RWPE2 (cell line): ENCODE measurements around the gene CTBP1.

ENCODE experiments used
- ATAC-seq: fragments of 200-7000 bp; cut with Tn5 transposase; 3 replicates; pipeline ENCODE4 v1.9.1; 2021; ENCODE audit warnings: low read depth
- DNase-seq: peaks from one replicate; pipeline ENCODE4 v3.0.0-alpha.2; 2020; ENCODE audit warnings: low spot score
- H3K27ac ChIP-seq: fragments of 450-650 bp; 2 replicates; pipeline ENCODE4 v1.5.1; 2017; ENCODE audit warnings: mild to moderate bottlenecking; ENCODE audit not compliant: poor library complexity, severe bottlenecking
- H3K27me3 ChIP-seq: fragments of 250-450 bp; sonication (Bioruptor Pico); 2 replicates; pipeline ENCODE4 v1.5.1; 2021; ENCODE audit warnings: mild to moderate bottlenecking, moderate library complexity; ENCODE audit not compliant: insufficient read depth, poor library complexity, severe bottlenecking
- H3K36me3 ChIP-seq: fragments of 250-450 bp; sonication (Bioruptor Pico); 2 replicates; pipeline ENCODE4 v1.5.1; 2020; ENCODE audit warnings: low read depth, mild to moderate bottlenecking, moderate library complexity
- H3K4me1 ChIP-seq: fragments of 250-450 bp; sonication (Bioruptor Pico); 2 replicates; pipeline ENCODE4 v1.5.1; 2021; ENCODE audit warnings: mild to moderate bottlenecking, moderate library complexity; ENCODE audit not compliant: insufficient read depth, poor library complexity, severe bottlenecking
- H3K4me3 ChIP-seq: fragments of 250-450 bp; sonication (Bioruptor Pico); 2 replicates; pipeline ENCODE4 v1.5.1; 2021; ENCODE audit warnings: mild to moderate bottlenecking, moderate library complexity; ENCODE audit not compliant: severe bottlenecking
- H3K9me3 ChIP-seq: fragments of 250-450 bp; sonication (Bioruptor Pico); 2 replicates; pipeline ENCODE4 v1.5.1; 2021; ENCODE audit warnings: mild to moderate bottlenecking, moderate library complexity; ENCODE audit not compliant: severe bottlenecking
- CTCF ChIP-seq: fragments of 450-650 bp; IDR thresholded peaks from one replicate; pipeline ENCODE4 v1.5.1; 2017; ENCODE audit warnings: mild to moderate bottlenecking, moderate library complexity; ENCODE audit not compliant: poor library complexity, severe bottlenecking

Gene CTBP1

GRCh38 chr4:1276984-1277383 is 28.1 kb upstream of the CTBP1 start:
- no peaks in the 10 kb centered on the region for H3K4me1 ChIP-seq
- no peak overlapping the region for H3K4me3 ChIP-seq
- no peak for TF ChIP-seq CTCF
- no peaks in the 10 kb centered on the region for H3K36me3 ChIP-seq
- ATAC-seq (no peak), DNase-seq (no peak)
- no peaks in the 10 kb centered on the region for H3K27me3 ChIP-seq
- H3K27ac ChIP-seq, result no peak overlapping the region
- H3K9me3 ChIP-seq, result no peaks in the 10 kb centered on the region

GRCh38 chr4:1274871-1275270 is 25.9 kb upstream of the CTBP1 start:
- no peak for TF ChIP-seq CTCF
- no peaks in the 10 kb centered on the region for H3K4me1 ChIP-seq
- no peaks in the 10 kb centered on the region for H3K36me3 ChIP-seq
- no peaks in the 10 kb centered on the region for H3K9me3 ChIP-seq
- no peak for DNase-seq
- no peak for ATAC-seq
- H3K4me3 ChIP-seq, result no peak overlapping the region
- no peak overlapping the region for H3K27ac ChIP-seq
- H3K27me3 ChIP-seq, result no peaks in the 10 kb centered on the region

GRCh38 chr4:1271686-1272085 is 22.8 kb upstream of the CTBP1 start:
- TF ChIP-seq CTCF, result no peak
- ATAC-seq, result no peak
- H3K4me1 ChIP-seq, result no peaks in the 10 kb centered on the region
- no peaks in the 10 kb centered on the region for H3K9me3 ChIP-seq
- H3K4me3 ChIP-seq, result no peak overlapping the region
- H3K27ac ChIP-seq, result no peak overlapping the region
- no peak for DNase-seq
- no peaks in the 10 kb centered on the region for H3K36me3 ChIP-seq
- no peaks in the 10 kb centered on the region for H3K27me3 ChIP-seq

- no peaks in the 10 kb centered on the region for H3K27me3 ChIP-seq
- TF ChIP-seq CTCF, result no peak
- H3K4me1 ChIP-seq, result no peaks in the 10 kb centered on the region
- H3K4me3 ChIP-seq, result no peak overlapping the region
- DNase-seq (no peak), ATAC-seq (no peak)
- no peak overlapping the region for H3K27ac ChIP-seq
- H3K36me3 ChIP-seq, result no peaks in the 10 kb centered on the region
- no peaks in the 10 kb centered on the region for H3K9me3 ChIP-seq
Measured at GRCh38 chr4:1269209-1269608, 20.3 kb upstream of the CTBP1 start.

GRCh38 chr4:1266881-1267763 is 18.2 kb upstream of the CTBP1 start:
- Histone ChIP-seq H3K9me3 (no peaks in the 10 kb centered on the region), H3K27me3 (no peaks in the 10 kb centered on the region), H3K36me3 (no peaks in the 10 kb centered on the region), H3K4me3 (no peak overlapping the region), H3K27ac (no peak overlapping the region), H3K4me1 (no peaks in the 10 kb centered on the region)
- DNase-seq (no peak), ATAC-seq (no peak)
- TF ChIP-seq CTCF, result no peak
